HG03095 (cell line): ENCODE measurements around the gene CRYBA4.

Experiments
- ATAC-seq: cut with Tn5 transposase; IDR thresholded peaks from one replicate; pipeline ENCODE4 v1.9.1; 2021; ENCODE audit warnings: moderate library complexity; ENCODE audit not compliant: unreplicated experiment

CRYBA4 gene

GRCh38 chr22:26620197-26620596, 1.6 kb upstream of the CRYBA4 start:
- no peak for ATAC-seq

DNA sequence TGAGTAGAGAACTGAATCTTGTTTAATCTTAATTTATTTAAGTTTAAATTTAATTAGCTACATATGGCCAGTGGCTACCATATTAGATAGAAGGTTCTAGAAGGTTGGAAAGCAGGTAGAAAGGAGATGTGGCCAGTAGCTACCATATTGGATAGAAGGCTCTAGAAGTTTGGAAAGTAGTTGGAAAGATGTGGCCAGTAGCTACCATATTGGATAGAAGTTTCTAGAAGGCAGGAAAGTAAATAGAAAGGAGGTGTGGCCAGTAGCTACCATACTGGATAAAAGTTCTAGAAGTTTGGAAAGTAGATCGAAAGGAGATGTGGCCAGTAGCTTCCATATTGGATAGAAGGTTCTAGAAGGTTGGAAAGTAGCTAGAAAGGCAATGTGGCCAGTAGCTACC, 2.2 kb downstream of the CRYBA4 start:
- ATAC-seq: no peak

DNA sequence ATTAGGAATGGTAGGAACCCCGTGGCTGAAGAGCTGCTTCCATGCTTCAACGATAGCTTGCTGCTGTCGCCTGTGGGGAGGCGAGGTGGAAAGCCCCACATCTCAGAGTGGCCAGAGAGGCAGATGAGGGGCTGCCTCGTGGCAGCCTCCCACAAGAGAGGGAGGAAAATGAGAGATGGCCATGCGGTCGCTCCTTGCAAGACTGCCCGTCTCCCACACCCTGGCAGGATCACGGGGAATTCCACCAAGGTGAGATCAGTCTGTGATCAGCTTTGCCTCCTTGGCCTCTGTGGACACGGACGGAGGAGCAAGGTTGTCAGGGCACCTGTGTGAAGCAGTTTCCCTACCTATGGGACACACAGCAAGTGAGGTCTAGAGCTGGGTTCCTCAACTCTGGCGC, 3.0 kb downstream of the CRYBA4 start:
- no peak for ATAC-seq

DNA sequence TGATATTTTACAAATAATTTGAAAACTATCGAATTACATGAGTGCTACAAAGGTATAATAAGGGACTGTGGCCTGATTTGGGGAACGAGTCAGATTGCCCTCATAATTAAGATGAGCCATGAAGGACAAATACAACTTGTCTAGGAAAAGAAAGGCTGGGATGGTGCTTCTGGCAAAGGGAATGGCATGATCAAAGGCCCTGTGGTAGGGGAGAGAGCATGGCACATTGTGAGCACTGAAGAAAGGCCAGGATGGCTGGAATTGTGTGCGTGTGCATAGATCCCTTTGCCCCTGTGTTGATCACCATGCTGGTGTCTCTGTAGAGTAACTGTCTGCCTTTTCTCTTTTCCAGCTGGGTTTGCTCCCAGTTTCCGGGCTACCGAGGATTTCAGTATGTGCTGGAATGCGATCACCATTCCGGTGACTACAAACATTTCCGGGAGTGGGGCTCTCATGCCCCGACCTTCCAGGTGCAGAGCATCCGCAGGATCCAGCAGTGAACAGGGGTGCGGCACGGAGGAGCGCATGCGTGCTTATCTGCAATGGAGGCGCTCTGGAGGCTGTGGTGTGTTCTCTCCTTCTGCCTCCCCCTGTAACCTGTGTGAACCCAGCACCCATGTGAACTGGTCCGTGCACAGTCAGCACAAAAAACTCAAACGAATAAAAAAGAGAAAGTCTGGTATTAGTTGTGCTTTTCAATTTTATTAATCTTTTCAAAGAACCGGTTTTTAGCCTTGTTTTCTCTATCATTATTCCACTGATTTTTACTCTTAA, 8.4 kb downstream of the CRYBA4 start:
- ATAC-seq: no peak

- no peak for ATAC-seq
These were observed 9.5 kb downstream of the CRYBA4 start for GRCh38 chr22:26631282-26631681.

DNA sequence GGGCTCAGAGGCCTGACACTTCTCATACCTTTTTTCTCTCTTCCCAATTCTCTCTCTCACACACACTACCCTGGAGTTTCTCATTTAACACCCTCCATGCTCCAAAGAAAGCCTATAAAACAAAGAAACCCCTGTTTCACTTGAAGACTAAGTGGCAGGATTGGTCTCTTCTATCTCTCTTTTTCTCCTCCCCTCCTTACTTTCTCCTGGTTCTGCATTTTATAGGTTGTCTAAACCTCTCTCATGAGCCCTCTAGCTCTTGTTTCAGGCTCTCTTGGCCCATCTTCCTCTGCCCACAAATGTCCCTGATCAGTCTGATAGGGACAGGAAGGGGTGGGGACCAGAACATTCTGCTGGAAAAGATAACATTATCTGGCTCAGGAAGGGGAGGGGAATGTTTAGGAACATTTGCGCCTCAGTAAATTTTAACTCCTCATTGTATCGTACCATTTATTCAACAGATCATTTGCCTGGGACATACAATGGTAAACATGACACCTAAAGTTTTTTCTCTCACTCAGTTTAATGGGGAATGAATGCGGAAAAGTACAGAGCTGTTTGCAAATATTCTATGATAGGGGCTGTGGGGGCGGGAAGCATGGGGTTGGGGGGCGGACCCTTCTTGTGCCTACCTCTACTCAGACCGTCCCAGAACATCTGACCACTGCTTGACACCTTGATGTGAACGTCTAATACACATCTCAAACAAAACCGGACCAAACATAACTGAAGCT, 10.8 kb downstream of the CRYBA4 start:
- no peak for ATAC-seq

GRCh38 chr22:26634189-26634588, 12.4 kb downstream of the CRYBA4 start:
- ATAC-seq: no peak

GRCh38 chr22:26635117-26635516, 13.4 kb downstream of the CRYBA4 start:
- no peak for ATAC-seq

GRCh38 chr22:26636296-26636695, 14.5 kb downstream of the CRYBA4 start:
- no peak for ATAC-seq

GRCh38 chr22:26642465-26643417, 21.0 kb downstream of the CRYBA4 start:
- ATAC-seq: no peak

DNA sequence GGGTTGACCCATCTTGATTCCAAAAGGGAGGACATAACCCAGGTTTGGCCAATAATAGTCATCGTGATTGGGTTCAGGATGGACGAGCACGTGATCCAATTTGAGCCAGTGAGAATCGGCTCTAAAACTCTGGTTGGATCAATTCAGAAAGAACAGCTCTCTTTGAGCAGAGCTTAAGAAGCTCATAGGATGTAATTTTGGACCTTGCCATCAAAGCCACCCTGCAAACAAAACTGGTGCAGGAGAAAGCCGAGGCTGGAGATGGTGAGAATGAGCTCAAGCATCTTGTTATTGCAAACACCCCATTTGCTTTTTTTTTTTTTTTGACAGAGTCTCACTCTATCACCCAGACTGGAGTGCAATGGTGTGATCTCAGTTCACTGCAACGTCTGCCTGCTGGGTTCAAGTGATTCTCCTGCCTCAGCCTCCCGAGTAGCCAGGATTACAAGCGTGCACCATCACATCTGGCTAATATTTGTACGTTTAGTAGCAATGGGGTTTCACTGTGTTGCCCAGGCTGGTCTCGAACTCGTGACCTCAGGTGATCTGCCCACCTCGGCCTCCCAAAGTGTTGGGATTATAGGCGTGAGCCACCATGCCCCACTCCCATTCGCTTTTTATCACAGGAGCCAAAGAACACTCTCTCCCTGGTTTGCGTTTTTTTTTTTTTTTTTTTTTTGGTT, 21.8 kb downstream of the CRYBA4 start:
- no peak for ATAC-seq

DNA sequence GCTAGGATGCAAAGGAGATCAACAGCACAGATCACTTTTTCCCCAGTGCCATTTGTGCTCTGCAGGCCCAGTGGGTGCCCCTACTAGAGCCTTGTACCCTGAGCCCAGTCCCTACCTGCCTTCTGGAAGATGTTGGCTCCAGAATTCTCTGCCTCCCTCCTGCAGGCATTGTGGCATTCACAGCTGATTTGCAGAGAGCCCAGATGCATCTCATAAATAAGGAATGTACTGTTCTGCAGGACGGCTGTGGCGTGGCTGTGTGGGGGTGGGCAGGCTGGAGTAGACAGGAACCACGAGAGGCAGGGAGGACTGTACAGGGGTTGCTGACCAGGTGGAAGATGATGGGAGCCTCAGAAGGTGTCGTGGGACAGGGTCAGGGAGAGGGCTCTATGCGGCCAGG, 24.4 kb downstream of the CRYBA4 start:
- no peak for ATAC-seq

GRCh38 chr22:26648011-26648497, 26.3 kb downstream of the CRYBA4 start:
- ATAC-seq: no peak

DNA sequence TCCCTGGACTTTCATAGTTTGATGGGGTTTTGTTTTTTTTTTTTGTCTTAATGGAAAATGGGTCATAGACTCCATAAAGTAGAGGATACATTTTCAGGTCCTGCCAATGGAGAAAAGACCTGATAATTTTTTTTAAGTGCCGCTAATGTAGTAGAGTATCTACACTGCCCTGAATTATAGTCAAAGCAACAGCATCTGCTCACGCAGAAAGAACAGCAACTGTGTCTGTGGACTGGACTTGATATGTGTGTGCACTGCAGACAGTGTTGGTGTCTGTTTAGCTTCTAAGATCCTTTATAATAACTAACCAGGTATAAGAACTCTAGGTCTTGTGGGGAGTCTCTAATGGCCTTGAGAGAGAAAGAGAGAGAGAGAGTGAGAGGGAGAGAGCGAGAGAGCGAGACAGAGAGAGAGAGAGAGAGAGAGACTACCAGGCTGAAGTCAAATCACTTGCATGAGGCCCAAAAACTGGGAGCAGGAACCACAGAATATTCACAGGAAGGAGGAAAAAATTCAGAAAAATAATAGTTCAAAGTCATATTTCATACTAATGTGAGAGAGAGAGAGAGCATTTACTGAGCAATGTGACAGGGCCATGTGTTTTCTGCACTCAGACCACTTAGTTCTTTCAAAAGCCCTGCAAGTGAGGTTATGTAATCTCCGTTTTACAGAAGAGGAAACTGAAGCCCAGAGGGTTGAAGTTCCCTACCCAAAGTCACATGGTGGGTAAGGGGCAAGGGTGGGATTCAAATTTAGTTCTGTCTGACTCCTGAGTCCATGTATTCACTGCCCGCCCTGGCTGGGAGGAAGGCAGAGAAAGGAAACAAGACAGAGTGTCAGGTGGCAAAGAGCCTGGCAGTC, 27.0 kb downstream of the CRYBA4 start:
- no peak for ATAC-seq

DNA sequence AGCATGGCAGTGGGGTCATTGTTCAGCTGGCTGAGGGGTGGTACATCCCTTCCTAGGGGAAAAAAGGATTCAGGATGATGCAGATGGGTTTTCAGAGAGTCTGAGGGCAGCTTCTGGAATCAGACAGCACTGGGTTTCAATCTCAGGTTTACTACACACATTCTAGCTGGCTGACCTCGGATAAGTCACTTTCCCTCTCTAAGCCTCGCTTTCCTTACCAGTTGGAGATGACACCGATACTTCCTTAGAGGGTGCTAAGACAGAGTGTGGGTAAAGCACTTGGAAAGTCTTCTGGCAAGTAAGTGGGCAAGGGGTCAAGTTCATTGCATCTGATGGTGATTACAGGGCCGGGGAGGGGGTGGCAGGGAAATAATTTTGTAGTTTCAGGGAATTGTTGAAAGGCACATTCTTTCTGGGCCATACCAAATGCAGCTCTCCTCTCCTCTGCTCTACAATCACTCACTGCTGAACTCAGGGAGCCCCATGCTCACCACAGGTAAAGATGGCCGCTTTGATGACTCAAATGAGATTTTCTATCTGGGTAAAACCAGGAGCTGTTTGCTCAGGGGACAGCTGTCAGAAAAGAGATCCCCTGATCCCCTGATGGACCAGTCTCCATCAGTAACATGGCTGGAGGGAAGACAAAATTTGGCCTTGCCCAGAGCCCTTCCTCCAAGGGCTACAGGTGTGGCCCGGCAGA, 29.1 kb downstream of the CRYBA4 start:
- ATAC-seq: no peak

- ATAC-seq: no peak
These were observed 30.1 kb downstream of the CRYBA4 start for GRCh38 chr22:26651815-26652214.

DNA sequence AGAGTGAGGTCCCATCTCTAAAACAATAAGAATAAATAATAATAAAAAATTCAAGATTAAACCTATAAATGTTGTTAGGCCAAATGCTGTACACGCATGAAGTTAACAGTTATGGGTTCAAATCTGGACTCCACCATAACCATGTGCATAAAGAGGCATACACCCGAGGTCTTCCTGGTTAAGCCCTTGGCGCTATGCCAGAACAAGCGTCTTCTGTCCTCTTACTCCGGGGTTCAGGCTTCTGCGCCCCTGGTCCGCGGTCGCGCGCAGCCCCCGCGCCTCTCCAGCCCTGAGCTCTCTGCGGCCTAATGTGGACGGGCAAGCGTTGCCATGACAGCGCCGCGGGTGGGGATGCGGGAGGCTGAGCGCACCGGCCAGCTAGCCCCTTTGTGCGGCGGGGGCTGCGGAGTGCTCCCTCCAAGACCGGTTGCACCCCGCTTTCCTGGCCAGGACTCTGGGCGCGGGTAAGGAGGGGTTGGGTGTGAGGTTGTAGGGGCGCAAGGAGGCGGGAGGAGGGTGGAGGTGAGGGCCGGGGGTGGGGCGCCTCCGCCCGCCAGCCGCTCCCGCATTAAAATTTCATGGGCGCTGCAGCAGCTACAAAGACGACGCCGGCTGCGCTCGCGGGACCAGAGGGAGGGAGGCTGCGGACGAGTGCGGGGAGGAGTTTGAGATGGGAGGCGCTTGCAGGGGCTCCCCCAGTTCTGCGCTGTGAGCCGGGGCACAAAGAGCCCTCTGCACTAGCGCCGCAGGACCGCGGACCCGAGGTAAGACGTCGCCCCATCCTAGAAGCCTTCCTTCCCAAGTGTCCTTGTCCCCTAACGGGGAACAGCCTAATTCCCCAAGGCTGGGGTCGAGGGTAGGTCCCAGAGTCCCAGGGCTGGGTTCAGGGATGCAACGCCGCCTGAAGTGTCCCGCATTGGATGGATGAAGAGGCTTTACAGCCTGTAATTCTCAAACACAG, 35.4 kb downstream of the CRYBA4 start, which contains the start of gene MIAT:
TSS of gene MIAT (plus strand) at position 698 of the 961 bp plus-strand sequence.
- ATAC-seq: no peak

DNA sequence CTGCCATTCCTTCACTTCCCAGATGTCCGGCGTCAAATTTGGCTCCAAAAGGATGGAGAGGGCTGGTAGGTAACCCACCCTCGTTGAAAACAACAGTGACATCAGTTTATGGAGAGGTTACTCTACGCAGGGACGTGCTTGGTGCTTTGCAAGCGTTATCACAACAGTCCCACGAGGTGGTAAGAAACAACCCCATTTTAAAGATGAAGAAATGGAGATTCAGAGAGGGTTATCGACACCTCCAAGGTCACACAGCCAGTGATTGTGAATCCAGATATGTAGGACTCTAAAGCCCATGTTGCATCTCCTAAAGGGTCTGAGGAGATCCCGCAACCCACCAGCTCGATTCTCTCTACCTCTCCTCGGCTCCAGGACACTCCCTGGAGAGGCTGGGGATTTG, 36.4 kb downstream of the CRYBA4 start:
- ATAC-seq: no peak
